ENCODE data around the gene VWA5A. TPM values are rescaled to one million over a fixed set of nuclear protein-coding genes. Genes with fewer than 3 reads are reported as not detected.

VWA5A gene
- total RNA-seq, 2 donors from 2014 or later = 38.3 to 65.4 TPM

GRCh38 chr11:124174001-124174583 lies 58.8 kb downstream of the VWA5A start:
- Mint-ChIP-seq H3K27ac (peak overlapping the region; percentile 88), H3K9me3 (peaks cover 18% of the 10 kb centered on the region), H3K36me3 (ENCODE audit: low read depth) (peaks cover 8% of the 10 kb centered on the region), H3K27me3 (ENCODE audit: insufficient read depth) (peaks cover 34% of the 10 kb centered on the region), H3K4me3 (no peak overlapping the region), H3K4me1 (peaks cover 25% of the 10 kb centered on the region)
- no peak for TF ChIP-seq CTCF (conservative IDR thresholded peaks at IDR 0.05)
- no peaks in the 10 kb centered on the region for H3K4me1 ChIP-seq (ENCODE audit: control insufficient read depth, insufficient read depth, low read length)
- peak; percentile 71 for DNase-seq
- peaks cover 14% of the 10 kb centered on the region for H3K9me3 ChIP-seq (ENCODE audit: control insufficient read depth, low read length)
- no peak overlapping the region for H3K27ac ChIP-seq (ENCODE audit: low read depth, low read length)
- H3K4me3 ChIP-seq (ENCODE audit: low read length) = no peak overlapping the region
- H3K27me3 ChIP-seq (ENCODE audit: control insufficient read depth, insufficient read depth, low read length, poor library complexity, severe bottlenecking) = no peaks in the 10 kb centered on the region
- peak overlapping the region; percentile 0 for H3K9ac ChIP-seq (ENCODE audit: extremely low read depth, low read length, poor library complexity, severe bottlenecking)
- WGBS, 2 experiments (ENCODE audit: insufficient coverage in 1 of 2, insufficient read length in 1 of 2) = 16% methylated on average over 3 of the region's 4 CpGs; no CpG with 5 or more reads in 1 of the 2 experiments
- H3K36me3 ChIP-seq (ENCODE audit: control insufficient read depth, insufficient read depth, low read length) = no peaks in the 10 kb centered on the region

DNA sequence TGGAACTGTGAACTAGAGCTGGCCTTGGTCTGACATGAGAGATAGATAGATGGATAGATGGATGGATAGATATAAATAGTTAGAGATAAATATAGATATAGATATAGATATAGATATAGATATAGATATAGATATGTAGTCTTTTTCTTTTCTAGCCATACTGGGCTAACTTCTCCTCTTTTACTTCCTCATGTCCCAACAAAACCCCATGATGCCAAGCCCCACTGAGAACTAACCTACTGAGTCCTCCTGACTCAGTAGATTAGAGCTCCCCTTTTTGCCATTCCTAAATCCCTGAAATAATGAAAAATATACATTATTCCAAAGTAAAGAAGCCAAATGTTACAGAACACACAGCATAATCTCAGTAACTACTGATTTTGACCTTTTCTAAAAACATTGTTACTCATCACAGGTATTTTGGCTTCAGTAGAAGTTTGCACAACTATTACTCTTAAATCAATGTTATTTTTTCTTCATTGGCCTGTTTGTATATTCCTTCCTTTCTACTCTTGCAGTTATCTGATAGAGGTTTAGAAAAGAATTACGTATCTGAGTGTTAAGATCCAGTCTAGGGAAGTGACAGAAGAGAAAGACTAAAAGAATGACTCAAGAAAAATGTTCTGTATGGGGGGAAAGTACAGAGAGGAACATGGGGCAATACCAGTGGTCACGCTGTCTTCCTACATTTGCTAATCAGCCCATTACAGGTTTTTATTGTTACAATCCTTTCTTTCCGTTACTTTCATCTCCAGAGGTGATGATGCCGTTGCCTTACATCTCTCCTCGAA lies 61.9 kb downstream of the VWA5A start:
- 90 to 100% methylated on average over 2 to 5 of the region's 5 CpGs for WGBS, 2 experiments (ENCODE audit: insufficient coverage in 1 of 2, insufficient read length in 1 of 2)
- peaks cover 16% of the 10 kb centered on the region for H3K4me1 Mint-ChIP-seq
- peaks cover 9% of the 10 kb centered on the region for H3K9me3 Mint-ChIP-seq

GRCh38 chr11:124179310-124179709 lies 64.1 kb downstream of the VWA5A start:
- no peak overlapping the region for H3K4me3 ChIP-seq (ENCODE audit: low read length)
- Mint-ChIP-seq H3K9me3 (peaks cover 9% of the 10 kb centered on the region), H3K36me3 (ENCODE audit: low read depth) (peaks cover 5% of the 10 kb centered on the region), H3K4me3 (no peak overlapping the region), H3K27ac (no peak overlapping the region), H3K4me1 (peaks cover 3% of the 10 kb centered on the region), H3K27me3 (ENCODE audit: insufficient read depth) (peaks cover 17% of the 10 kb centered on the region)
- no peak overlapping the region for H3K9ac ChIP-seq (ENCODE audit: extremely low read depth, low read length, poor library complexity, severe bottlenecking)
- DNase-seq = no peak
- peaks cover 11% of the 10 kb centered on the region for H3K9me3 ChIP-seq (ENCODE audit: control insufficient read depth, low read length)
- WGBS, 2 experiments (ENCODE audit: insufficient coverage in 1 of 2, insufficient read length in 1 of 2) = 100% methylated on average over 1 of the region's 1 CpG; no CpG with 5 or more reads in 1 of the 2 experiments
- no peak for TF ChIP-seq CTCF (conservative IDR thresholded peaks at IDR 0.05)
- no peaks in the 10 kb centered on the region for H3K4me1 ChIP-seq (ENCODE audit: control insufficient read depth, insufficient read depth, low read length)
- no peaks in the 10 kb centered on the region for H3K36me3 ChIP-seq (ENCODE audit: control insufficient read depth, insufficient read depth, low read length)
- H3K27me3 ChIP-seq (ENCODE audit: control insufficient read depth, insufficient read depth, low read length, poor library complexity, severe bottlenecking) = no peaks in the 10 kb centered on the region
- no peak overlapping the region for H3K27ac ChIP-seq (ENCODE audit: low read depth, low read length)

More for the DNA sequence above, 61.9 kb downstream of the VWA5A start:
- no peaks in the 10 kb centered on the region for H3K27me3 ChIP-seq (ENCODE audit: control insufficient read depth, insufficient read depth, low read length, poor library complexity, severe bottlenecking)
- peaks cover 12% of the 10 kb centered on the region for H3K9me3 ChIP-seq (ENCODE audit: control insufficient read depth, low read length)
- H3K4me1 ChIP-seq (ENCODE audit: control insufficient read depth, insufficient read depth, low read length) = no peaks in the 10 kb centered on the region
- no peaks in the 10 kb centered on the region for H3K36me3 ChIP-seq (ENCODE audit: control insufficient read depth, insufficient read depth, low read length)
- Mint-ChIP-seq H3K27ac (no peak overlapping the region), H3K4me3 (no peak overlapping the region), H3K36me3 (ENCODE audit: low read depth) (peaks cover 5% of the 10 kb centered on the region), H3K27me3 (ENCODE audit: insufficient read depth) (peaks cover 15% of the 10 kb centered on the region)
- no peak overlapping the region for H3K27ac ChIP-seq (ENCODE audit: low read depth, low read length)
- no peak for TF ChIP-seq CTCF (conservative IDR thresholded peaks at IDR 0.05)
- DNase-seq = no peak
- no peak overlapping the region for H3K9ac ChIP-seq (ENCODE audit: extremely low read depth, low read length, poor library complexity, severe bottlenecking)
- no peak overlapping the region for H3K4me3 ChIP-seq (ENCODE audit: low read length)
